Chondrocyte (in vitro differentiated cells): ENCODE data around the gene NEIL1. TPM values are rescaled to one million over a fixed set of nuclear protein-coding genes. Genes with fewer than 3 reads are reported as not detected.
A peak's percentile ranks its signal among the peaks of the same experiment; 100 is the strongest.
"Not testable (repeated sequence)": the region's sequence is repeated elsewhere in the genome, so short reads cannot be mapped to it uniquely, and the experiment has no call there.

Experiments
- DNase-seq: peaks from one replicate; pipeline ENCODE4 v3.0.0; 2021; ENCODE audit warnings: mixed read lengths, low spot score
- H3K27ac Mint-ChIP-seq: one replicate; pipeline ENCODE4 v1.8.0; 2021; ENCODE audit warnings: mild to moderate bottlenecking, moderate library complexity, mixed read lengths; ENCODE audit not compliant: unreplicated experiment
- H3K27me3 Mint-ChIP-seq: 2 replicates; pipeline ENCODE4 v1.8.0; 2021; ENCODE audit warnings: low read depth, mixed read lengths
- H3K36me3 Mint-ChIP-seq: 2 replicates; pipeline ENCODE4 v1.8.0; 2021; ENCODE audit warnings: low read depth, mixed read lengths
- H3K4me1 Mint-ChIP-seq: 2 replicates; pipeline ENCODE4 v1.8.0; 2021; ENCODE audit warnings: low read depth, mild to moderate bottlenecking, mixed read lengths
- H3K4me3 Mint-ChIP-seq: one replicate; pipeline ENCODE4 v1.8.0; 2021; ENCODE audit warnings: mild to moderate bottlenecking, moderate library complexity, mixed read lengths; ENCODE audit not compliant: unreplicated experiment
- H3K9me3 Mint-ChIP-seq: 2 replicates; pipeline ENCODE4 v1.8.0; 2021; ENCODE audit warnings: low read depth, mixed read lengths
- CTCF ChIP-seq: fragments of 200-600 bp; sonication (generic); IDR thresholded peaks from 2 replicates; pipeline ENCODE4 v1.5.0; 2021; ENCODE audit warnings: antibody characterized with exemption, mild to moderate bottlenecking, moderate library complexity
- total RNA-seq: library from RNA; stranded (reverse); gene quantifications from 3 replicates; pipeline ENCODE4 v1.2.1, GENCODE V29; 2021

The NEIL1 gene
- total RNA-seq, 1 donor from 2014 or later, result 22.0 TPM

DNA sequence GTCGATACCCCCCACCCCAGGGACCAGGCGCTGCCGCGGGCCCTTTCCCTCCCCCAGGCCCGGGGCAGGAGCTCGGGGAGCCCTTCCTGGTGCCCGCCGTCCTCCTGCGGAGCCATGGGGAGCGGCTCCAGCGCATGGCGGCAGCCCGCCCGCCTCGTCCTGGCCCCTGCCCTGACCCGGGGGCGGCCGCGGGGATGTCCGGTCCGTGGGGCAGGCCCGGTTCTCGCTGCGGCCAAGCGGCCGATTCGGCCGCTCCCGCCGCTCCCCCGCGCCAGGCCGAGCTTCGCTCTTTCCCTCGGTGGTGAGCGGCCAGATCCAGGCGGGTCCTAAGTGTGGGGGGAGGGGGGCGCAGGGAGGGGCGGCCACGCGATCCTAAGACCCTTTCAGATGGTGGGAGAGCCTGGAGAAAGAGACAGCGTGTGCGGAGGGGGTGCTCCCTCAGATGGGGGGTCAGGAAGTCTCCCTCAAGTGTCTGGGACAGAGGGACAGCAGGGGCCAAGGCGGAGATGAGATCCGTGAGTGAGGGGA lies 1.3 kb downstream of the NEIL1 start:
- no peaks in the 10 kb centered on the region for H3K27me3 Mint-ChIP-seq
- no peak for DNase-seq
- peak overlapping the region; percentile 82 for H3K4me3 Mint-ChIP-seq
- TF ChIP-seq CTCF, result no peak
- H3K36me3 Mint-ChIP-seq, result no peaks in the 10 kb centered on the region
- no peaks in the 10 kb centered on the region for H3K9me3 Mint-ChIP-seq
- H3K27ac Mint-ChIP-seq, result no peak overlapping the region
- H3K4me1 Mint-ChIP-seq, result peaks cover 12% of the 10 kb centered on the region

DNA sequence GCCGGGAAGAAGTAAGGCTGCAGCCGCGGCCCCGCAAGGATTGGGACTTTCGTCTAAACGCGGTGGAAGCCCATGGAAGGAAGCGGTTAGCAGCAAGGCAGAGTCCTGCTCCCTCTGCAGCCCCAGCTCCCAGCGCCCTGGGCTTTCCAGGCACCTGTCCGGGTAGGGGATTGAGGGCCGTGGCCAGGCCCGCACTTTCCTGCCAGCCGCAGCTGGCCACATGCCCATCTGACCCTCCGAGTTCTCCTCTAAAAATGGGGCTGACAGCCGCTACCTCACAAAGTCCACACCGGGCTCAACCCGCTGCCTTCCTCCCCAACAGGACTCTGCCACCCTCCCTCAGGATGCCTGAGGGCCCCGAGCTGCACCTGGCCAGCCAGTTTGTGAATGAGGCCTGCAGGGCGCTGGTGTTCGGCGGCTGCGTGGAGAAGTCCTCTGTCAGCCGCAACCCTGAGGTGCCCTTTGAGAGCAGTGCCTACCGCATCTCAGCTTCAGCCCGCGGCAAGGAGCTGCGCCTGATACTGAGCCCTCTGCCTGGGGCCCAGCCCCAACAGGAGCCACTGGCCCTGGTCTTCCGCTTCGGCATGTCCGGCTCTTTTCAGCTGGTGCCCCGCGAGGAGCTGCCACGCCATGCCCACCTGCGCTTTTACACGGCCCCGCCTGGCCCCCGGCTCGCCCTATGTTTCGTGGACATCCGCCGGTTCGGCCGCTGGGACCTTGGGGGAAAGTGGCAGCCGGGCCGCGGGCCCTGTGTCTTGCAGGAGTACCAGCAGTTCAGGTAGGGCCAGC lies 1.9 kb downstream of the NEIL1 start:
- no peak overlapping the region for H3K27ac Mint-ChIP-seq

DNA sequence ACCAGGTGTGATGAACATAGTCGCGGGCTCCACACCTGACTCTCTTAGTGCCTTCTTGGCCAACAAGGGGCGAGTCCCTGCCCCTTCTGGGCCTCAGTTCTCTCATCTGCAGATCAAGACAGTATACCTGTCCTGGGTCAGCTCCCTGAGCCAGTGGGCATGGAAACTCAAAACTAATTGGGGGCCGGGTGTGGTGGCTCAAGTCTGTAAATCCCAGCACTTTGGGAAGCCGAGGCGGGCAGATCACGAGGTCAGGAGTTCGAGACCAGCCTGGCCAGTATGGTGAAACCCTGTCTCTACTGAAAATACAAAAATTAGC lies 2.5 kb downstream of the NEIL1 start:
- not testable (repeated sequence) for H3K9me3 Mint-ChIP-seq, H3K27me3 Mint-ChIP-seq, H3K36me3 Mint-ChIP-seq, H3K27ac Mint-ChIP-seq, DNase-seq, H3K4me3 Mint-ChIP-seq
- H3K4me1 Mint-ChIP-seq, result peaks cover 12% of the 10 kb centered on the region

More for the DNA sequence above, 1.9 kb downstream of the NEIL1 start:
- H3K4me3 Mint-ChIP-seq, result peak overlapping the region; percentile 79
- H3K9me3 Mint-ChIP-seq, result no peaks in the 10 kb centered on the region
- H3K4me1 Mint-ChIP-seq, result peaks cover 12% of the 10 kb centered on the region
- no peaks in the 10 kb centered on the region for H3K36me3 Mint-ChIP-seq
- no peak for TF ChIP-seq CTCF
- H3K27me3 Mint-ChIP-seq, result no peaks in the 10 kb centered on the region
- no peak for DNase-seq

DNA sequence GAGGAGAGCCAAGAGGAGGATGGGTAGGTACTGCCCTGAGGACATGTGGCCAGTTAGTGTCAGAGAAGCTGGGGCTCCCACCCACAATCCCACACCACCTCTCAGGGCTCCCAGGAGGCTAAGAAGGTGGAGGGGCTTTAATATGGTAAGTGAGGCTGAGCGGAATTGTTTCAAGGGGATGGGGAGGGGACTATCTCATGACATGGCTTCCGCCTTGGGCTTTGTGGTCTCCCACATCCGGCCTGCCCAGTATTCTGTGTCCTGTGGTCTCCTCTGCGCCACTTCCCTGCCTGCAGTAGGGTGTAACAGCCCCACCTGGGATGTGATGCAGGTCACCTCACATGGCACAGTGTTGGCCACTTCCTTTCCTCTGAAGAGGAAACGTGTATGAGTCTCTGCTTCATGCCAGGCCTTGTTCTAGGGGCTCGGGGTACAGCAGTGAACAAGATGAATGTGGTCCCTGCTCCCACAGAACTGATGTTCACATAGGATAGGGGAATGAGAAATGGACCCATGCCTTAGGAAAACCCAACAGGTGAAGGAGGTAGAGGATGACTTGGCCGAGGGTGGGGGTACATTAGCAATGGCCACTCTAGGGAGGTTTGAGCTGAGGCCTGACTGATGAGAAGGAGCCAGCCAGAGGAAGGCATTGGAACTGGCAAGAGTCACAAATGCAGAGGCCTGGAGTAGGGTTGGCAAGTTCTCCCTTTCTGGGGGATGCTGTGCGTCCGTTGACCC lies 3.2 kb downstream of the NEIL1 start:
- peaks cover 12% of the 10 kb centered on the region for H3K4me1 Mint-ChIP-seq
- no peaks in the 10 kb centered on the region for H3K27me3 Mint-ChIP-seq
- TF ChIP-seq CTCF, result no peak
- H3K9me3 Mint-ChIP-seq, result no peaks in the 10 kb centered on the region
- H3K27ac Mint-ChIP-seq, result no peak overlapping the region
- no peak overlapping the region for H3K4me3 Mint-ChIP-seq
- peak; percentile 26 for DNase-seq
- H3K36me3 Mint-ChIP-seq, result no peaks in the 10 kb centered on the region

DNA sequence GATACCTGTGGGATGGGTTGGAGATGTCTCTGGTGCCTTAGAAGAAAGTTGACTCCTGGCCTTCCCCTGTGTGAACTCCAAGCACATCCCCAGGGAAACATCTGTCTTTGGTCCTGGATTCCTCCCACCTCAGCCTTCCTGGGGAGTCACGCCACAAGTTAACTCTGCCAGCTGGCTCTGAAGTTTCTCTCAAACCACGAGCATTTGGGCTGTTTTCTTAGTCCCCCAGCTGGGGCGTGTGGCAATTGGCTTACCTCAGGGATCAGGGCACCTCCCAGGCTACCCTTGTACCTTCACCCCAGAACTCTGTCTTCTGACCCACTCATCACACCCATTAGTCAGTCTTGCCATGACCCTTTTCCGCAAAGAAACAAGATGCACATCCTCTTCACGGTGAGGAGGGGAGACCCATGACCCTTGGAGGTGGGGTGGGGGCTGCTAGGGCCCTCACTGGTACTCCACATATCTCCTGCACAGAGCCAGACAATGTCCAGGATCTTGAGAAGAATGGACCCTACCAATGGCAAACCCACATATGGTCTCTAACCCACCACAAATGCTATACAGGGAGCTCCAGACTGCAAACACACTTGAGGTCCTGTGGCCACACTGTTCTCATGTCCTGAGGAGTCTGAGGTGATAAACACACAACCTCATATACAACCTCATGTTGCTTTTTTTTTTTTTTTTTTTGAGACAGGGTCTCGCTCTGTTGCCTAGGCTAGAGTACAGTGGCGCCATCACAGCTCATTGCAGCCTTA lies 3.9 kb downstream of the NEIL1 start:
- no peaks in the 10 kb centered on the region for H3K27me3 Mint-ChIP-seq
- H3K4me3 Mint-ChIP-seq, result no peak overlapping the region
- no peaks in the 10 kb centered on the region for H3K9me3 Mint-ChIP-seq
- H3K27ac Mint-ChIP-seq, result no peak overlapping the region
- DNase-seq, result peak; percentile 22
- H3K4me1 Mint-ChIP-seq, result peaks cover 12% of the 10 kb centered on the region
- no peak for TF ChIP-seq CTCF
- no peaks in the 10 kb centered on the region for H3K36me3 Mint-ChIP-seq
